ENCODE data around the gene TBC1D4. TPM values are rescaled to one million over a fixed set of nuclear protein-coding genes. Genes with fewer than 3 reads are reported as not detected.
A peak's percentile ranks its signal among the peaks of the same experiment; 100 is the strongest.

TBC1D4 gene
- total and polyA plus RNA-seq, 10 of the 15 experiments (the other 5 are each of a cell fraction or from before 2014, with no cell fraction given), result 11.0 to 38.6 (median 25.5) TPM

GRCh38 chr13:75309981-75310580 is 171.9 kb downstream of the TBC1D4 start (continued):
- TF ChIP-seq, protein P1, sequence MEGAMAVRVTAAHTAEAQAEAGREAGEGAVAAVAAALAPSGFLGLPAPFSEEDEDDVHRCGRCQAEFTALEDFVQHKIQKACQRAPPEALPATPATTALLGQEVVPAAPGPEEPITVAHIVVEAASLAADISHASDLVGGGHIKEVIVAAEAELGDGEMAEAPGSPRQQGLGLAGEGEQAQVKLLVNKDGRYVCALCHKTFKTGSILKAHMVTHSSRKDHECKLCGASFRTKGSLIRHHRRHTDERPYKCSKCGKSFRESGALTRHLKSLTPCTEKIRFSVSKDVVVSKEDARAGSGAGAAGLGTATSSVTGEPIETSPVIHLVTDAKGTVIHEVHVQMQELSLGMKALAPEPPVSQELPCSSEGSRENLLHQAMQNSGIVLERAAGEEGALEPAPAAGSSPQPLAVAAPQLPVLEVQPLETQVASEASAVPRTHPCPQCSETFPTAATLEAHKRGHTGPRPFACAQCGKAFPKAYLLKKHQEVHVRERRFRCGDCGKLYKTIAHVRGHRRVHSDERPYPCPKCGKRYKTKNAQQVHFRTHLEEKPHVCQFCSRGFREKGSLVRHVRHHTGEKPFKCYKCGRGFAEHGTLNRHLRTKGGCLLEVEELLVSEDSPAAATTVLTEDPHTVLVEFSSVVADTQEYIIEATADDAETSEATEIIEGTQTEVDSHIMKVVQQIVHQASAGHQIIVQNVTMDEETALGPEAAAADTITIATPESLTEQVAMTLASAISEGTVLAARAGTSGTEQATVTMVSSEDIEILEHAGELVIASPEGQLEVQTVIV (IDR thresholded peaks at IDR 0.05; ENCODE audit: borderline replicate concordance, partially characterized antibody), result no peak
- TF ChIP-seq PRDM15 (CRISPR knock-in tag; IDR thresholded peaks at IDR 0.05) (no peak), SPI1 (IDR thresholded peaks at IDR 0.05; ENCODE audit: borderline replicate concordance, insufficient read depth, low read depth, low read length) (peak; percentile 78), SUZ12 (IDR thresholded peaks at IDR 0.05; ENCODE audit: unreplicated experiment) (no peak), ETV6 (conservative IDR thresholded peaks at IDR 0.05 in 1 of 2, IDR thresholded peaks at IDR 0.05 in 1 of 2; ENCODE audit: borderline replicate concordance in 1 of 2, low read depth in 1 of 2) (no peak), MLLT1 (IDR thresholded peaks at IDR 0.05) (peak; percentile 64), POLR2A (IDR thresholded peaks at IDR 0.05; ENCODE audit: low read depth, low read length) (no peak), SIX5 (IDR thresholded peaks at IDR 0.05; ENCODE audit: low read depth, low read length, severe bottlenecking) (no peak), RAD51 (IDR thresholded peaks at IDR 0.05) (no peak), WRNIP1 (IDR thresholded peaks at IDR 0.05; ENCODE audit: borderline replicate concordance, low read depth, low read length) (no peak), HDAC6 (IDR thresholded peaks at IDR 0.05; ENCODE audit: unreplicated experiment) (no peak), ZNF384 (IDR thresholded peaks at IDR 0.05; ENCODE audit: borderline replicate concordance, low read depth, low read length) (no peak), TCF3 (IDR thresholded peaks at IDR 0.05; ENCODE audit: borderline replicate concordance, insufficient read depth, low read depth, low read length) (no peak), REST (IDR thresholded peaks at IDR 0.05; ENCODE audit: low read depth, low read length) (no peak), NRF1 (conservative IDR thresholded peaks at IDR 0.05; ENCODE audit: low read depth, low read length) (no peak), SREBF1 (IDR thresholded peaks at IDR 0.05; ENCODE audit: low read length) (no peak), CHD1 (IDR thresholded peaks at IDR 0.05; ENCODE audit: low read depth, low read length) (no peak), BCL11A (IDR thresholded peaks at IDR 0.05; ENCODE audit: low read depth, low read length) (no peak), STAT3 (IDR thresholded peaks at IDR 0.05; ENCODE audit: low read depth, low read length) (no peak)

Data from GM12878 (cell line).